Astrocyte (in vitro differentiated cells and primary cell): ENCODE measurements around the gene TMEM200A. TPM values are rescaled to one million over a fixed set of nuclear protein-coding genes. Genes with fewer than 3 reads are reported as not detected.
A peak's percentile ranks its signal among the peaks of the same experiment; 100 is the strongest.

ENCODE experiments used
- DNase-seq: peaks from one replicate; pipeline ENCODE4 v3.0.0-alpha.2; 2010; ENCODE audit warnings: low read depth
- FAIRE-seq: peaks from 2 replicates; lab custom pipeline; 2011; peaks lifted over from hg19 to GRCh38; lab: Jason Lieb, UNC
- H2AFZ ChIP-seq: 2 replicates; pipeline ENCODE4 v1.6.0; 2012; ENCODE audit warnings: low read depth, low read length, inconsistent platforms
- H3K27ac ChIP-seq: 2 replicates; pipeline ENCODE4 v1.5.1; 2011; ENCODE audit warnings: low read depth, low read length, inconsistent platforms
- H3K27me3 ChIP-seq: 2 replicates; pipeline ENCODE4 v1.6.0; 2011; ENCODE audit warnings: low read length, inconsistent platforms; ENCODE audit not compliant: insufficient read depth
- H3K36me3 ChIP-seq: 2 replicates; pipeline ENCODE4 v1.5.1; 2011; ENCODE audit warnings: low read length, inconsistent platforms; ENCODE audit not compliant: insufficient read depth
- H3K4me1 ChIP-seq: 2 replicates; pipeline ENCODE4 v1.5.1; 2011; ENCODE audit warnings: low read length, inconsistent platforms; ENCODE audit not compliant: insufficient read depth
- H3K4me2 ChIP-seq: 2 replicates; pipeline ENCODE4 v1.6.0; 2012; ENCODE audit warnings: low read length, inconsistent platforms
- H3K4me3 ChIP-seq: 2 replicates; pipeline ENCODE4 v1.5.1; 2011; ENCODE audit warnings: low read depth, mild to moderate bottlenecking, low read length, inconsistent platforms; ENCODE audit not compliant: insufficient read depth
- H3K79me2 ChIP-seq: 2 replicates; pipeline ENCODE4 v1.6.0; 2012; ENCODE audit warnings: mild to moderate bottlenecking, low read length, inconsistent platforms; ENCODE audit not compliant: insufficient read depth
- H3K9ac ChIP-seq: 2 replicates; pipeline ENCODE4 v1.6.0; 2012; ENCODE audit warnings: mild to moderate bottlenecking, low read length, inconsistent platforms
- H3K9me3 ChIP-seq: 2 replicates; pipeline ENCODE4 v1.5.1; 2012; ENCODE audit warnings: low read depth, mild to moderate bottlenecking, low read length, inconsistent platforms; ENCODE audit not compliant: insufficient read depth
- H4K20me1 ChIP-seq: 2 replicates; pipeline ENCODE4 v1.6.0; 2012; ENCODE audit warnings: low read length, inconsistent platforms; ENCODE audit not compliant: insufficient read depth
- H3K27ac Mint-ChIP-seq: one replicate; pipeline ENCODE4 v1.8.0; 2021; ENCODE audit warnings: mild to moderate bottlenecking, mixed read lengths; ENCODE audit not compliant: unreplicated experiment
- H3K27me3 Mint-ChIP-seq: one replicate; pipeline ENCODE4 v1.8.0; 2021; ENCODE audit warnings: low read depth, mixed read lengths; ENCODE audit not compliant: unreplicated experiment
- H3K36me3 Mint-ChIP-seq: one replicate; pipeline ENCODE4 v1.8.0; 2021; ENCODE audit warnings: low read depth, mixed read lengths; ENCODE audit not compliant: unreplicated experiment
- H3K4me1 Mint-ChIP-seq: one replicate; pipeline ENCODE4 v1.8.0; 2021; ENCODE audit warnings: low read depth, mixed read lengths; ENCODE audit not compliant: unreplicated experiment
- H3K4me3 Mint-ChIP-seq: one replicate; pipeline ENCODE4 v1.8.0; 2021; ENCODE audit warnings: mild to moderate bottlenecking, moderate library complexity, mixed read lengths; ENCODE audit not compliant: unreplicated experiment
- H3K9me3 Mint-ChIP-seq: one replicate; pipeline ENCODE4 v1.8.0; 2021; ENCODE audit warnings: mild to moderate bottlenecking, mixed read lengths; ENCODE audit not compliant: unreplicated experiment
- EZH2 ChIP-seq: IDR thresholded peaks from 2 replicates; pipeline ENCODE4 v1.6.1; 2012; ENCODE audit warnings: mild to moderate bottlenecking, low read length, inconsistent platforms; ENCODE audit not compliant: insufficient read depth
- total RNA-seq: library from RNA; stranded (reverse); gene quantifications from 2 replicates; pipeline ENCODE4 v1.2.1, GENCODE V29; 2021
- TF ChIP-seq, protein P1 (sequence below): IDR thresholded peaks from 2 replicates; pipeline ENCODE4 v1.5.1; 2011; ENCODE audit warnings: low read depth, mild to moderate bottlenecking, inconsistent platforms, low read length, moderate library complexity; ENCODE audit not compliant: insufficient read depth

Gene TMEM200A
- total RNA-seq, 1 donor from 2014 or later = 14.9 TPM

DNA sequence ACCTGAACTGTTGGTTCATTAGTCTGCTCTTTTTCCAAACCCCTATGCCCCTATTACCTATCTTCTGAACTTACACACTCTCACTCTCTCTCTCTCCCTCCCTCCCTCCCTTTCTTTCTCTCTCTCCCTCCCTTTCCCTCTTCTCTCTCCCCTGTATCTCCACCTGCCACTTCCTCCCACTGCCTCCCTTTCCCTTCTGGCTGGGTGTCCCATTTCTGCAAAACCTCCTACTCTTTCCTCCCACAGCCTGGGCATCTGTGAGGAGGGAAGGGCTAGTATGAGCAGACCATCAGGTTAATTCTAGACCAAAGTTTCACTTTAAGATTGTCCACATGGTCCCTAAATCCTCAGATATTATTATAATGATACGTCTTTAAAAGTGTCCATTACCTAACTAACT, 95.1 kb downstream of the TMEM200A start:
- peaks cover 4% of the 10 kb centered on the region for H3K9me3 Mint-ChIP-seq
- DNase-seq (no peak), FAIRE-seq (no peak)
- H3K36me3 Mint-ChIP-seq = peaks cover 2% of the 10 kb centered on the region
- Histone ChIP-seq H2AFZ (no peak overlapping the region), H3K27ac (no peak overlapping the region), H3K9ac (no peak overlapping the region), H3K9me3 (no peaks in the 10 kb centered on the region), H3K4me3 (no peak overlapping the region), H4K20me1 (no peaks in the 10 kb centered on the region), H3K27me3 (no peaks in the 10 kb centered on the region), H3K79me2 (no peaks in the 10 kb centered on the region), H3K36me3 (no peaks in the 10 kb centered on the region), H3K4me1 (peaks cover 2% of the 10 kb centered on the region), H3K4me2 (no peak overlapping the region)
- peaks cover 5% of the 10 kb centered on the region for H3K4me1 Mint-ChIP-seq
- H3K4me3 Mint-ChIP-seq = no peak overlapping the region
- no peak overlapping the region for H3K27ac Mint-ChIP-seq
- TF ChIP-seq EZH2 = no peak
- TF ChIP-seq, protein P1, sequence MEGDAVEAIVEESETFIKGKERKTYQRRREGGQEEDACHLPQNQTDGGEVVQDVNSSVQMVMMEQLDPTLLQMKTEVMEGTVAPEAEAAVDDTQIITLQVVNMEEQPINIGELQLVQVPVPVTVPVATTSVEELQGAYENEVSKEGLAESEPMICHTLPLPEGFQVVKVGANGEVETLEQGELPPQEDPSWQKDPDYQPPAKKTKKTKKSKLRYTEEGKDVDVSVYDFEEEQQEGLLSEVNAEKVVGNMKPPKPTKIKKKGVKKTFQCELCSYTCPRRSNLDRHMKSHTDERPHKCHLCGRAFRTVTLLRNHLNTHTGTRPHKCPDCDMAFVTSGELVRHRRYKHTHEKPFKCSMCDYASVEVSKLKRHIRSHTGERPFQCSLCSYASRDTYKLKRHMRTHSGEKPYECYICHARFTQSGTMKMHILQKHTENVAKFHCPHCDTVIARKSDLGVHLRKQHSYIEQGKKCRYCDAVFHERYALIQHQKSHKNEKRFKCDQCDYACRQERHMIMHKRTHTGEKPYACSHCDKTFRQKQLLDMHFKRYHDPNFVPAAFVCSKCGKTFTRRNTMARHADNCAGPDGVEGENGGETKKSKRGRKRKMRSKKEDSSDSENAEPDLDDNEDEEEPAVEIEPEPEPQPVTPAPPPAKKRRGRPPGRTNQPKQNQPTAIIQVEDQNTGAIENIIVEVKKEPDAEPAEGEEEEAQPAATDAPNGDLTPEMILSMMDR = no peak
- H3K27me3 Mint-ChIP-seq = peaks cover 7% of the 10 kb centered on the region

DNA sequence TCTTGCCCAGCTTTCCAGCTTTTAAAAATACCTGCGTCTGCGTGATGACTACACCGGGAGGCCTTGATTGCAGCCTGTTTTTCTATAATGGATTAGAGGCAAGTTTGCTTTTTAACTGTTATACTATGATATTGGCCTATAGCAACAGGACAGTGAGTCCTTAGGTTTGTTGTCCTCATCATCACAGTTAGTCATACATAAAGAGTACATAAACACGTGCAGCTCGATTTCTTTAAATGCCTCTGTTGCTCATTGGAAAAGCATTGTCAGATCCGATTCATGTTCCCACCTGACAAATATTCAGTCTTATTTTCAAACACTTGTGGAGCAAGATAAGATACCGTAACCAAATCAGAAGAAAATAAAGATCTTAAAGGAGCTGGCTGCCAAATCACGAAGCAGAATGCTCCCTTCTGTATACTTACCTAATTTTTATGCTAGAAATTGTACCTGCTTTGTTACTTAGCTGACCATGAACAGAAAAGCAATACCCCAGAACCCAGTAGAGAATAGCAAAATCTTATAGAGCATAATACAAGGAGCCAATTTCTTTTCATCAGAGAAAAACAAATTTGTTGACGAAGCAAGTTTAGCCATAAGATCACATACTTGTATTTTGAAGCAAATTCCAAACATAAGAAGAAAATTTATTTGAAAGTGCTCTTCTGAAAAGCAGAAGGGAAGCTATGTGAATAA, 100.4 kb downstream of the TMEM200A start:
- no peaks in the 10 kb centered on the region for H4K20me1 ChIP-seq
- Mint-ChIP-seq H3K4me1 (peaks cover 12% of the 10 kb centered on the region), H3K4me3 (no peak overlapping the region), H3K27me3 (peaks cover 7% of the 10 kb centered on the region), H3K27ac (peak overlapping the region; percentile 16), H3K36me3 (no peaks in the 10 kb centered on the region), H3K9me3 (peaks cover 2% of the 10 kb centered on the region)
- peak overlapping the region; percentile 47 for H3K9ac ChIP-seq
- H3K9me3 ChIP-seq = no peaks in the 10 kb centered on the region
- FAIRE-seq (peak; percentile 9), DNase-seq (peak; percentile 33)
- no peaks in the 10 kb centered on the region for H3K36me3 ChIP-seq
- H3K4me1 ChIP-seq = peaks cover 11% of the 10 kb centered on the region
- H3K4me2 ChIP-seq = peak overlapping the region; percentile 30
- H2AFZ ChIP-seq = no peak overlapping the region
- no peaks in the 10 kb centered on the region for H3K79me2 ChIP-seq
- no peaks in the 10 kb centered on the region for H3K27me3 ChIP-seq
- TF ChIP-seq EZH2 = no peak
- TF ChIP-seq, protein P1 = no peak
- H3K27ac ChIP-seq = peak overlapping the region; percentile 41
- no peak overlapping the region for H3K4me3 ChIP-seq

DNA sequence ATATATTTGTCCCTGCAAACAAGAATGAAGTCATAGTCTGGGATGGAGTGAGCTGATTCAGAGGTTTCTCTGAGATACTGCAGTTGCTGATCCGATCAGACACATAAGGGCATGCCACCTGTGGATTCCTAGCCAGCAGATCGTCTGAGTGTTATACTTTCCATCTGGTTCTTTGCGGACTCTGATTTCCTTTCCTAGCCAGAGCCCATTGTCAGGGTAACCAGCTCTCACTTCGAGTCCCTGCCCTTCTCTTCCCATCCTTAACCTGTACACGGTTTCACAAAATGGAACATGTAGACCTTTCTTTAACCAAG, 100.9 kb downstream of the TMEM200A start:
- no peak for FAIRE-seq
- peak overlapping the region; percentile 47 for H3K9ac ChIP-seq

More for the DNA sequence above, 100.9 kb downstream of the TMEM200A start:
- H3K27ac ChIP-seq = peak overlapping the region; percentile 41
- peaks cover 11% of the 10 kb centered on the region for H3K4me1 ChIP-seq
- no peaks in the 10 kb centered on the region for H4K20me1 ChIP-seq
- H2AFZ ChIP-seq = no peak overlapping the region
- no peaks in the 10 kb centered on the region for H3K79me2 ChIP-seq
- Mint-ChIP-seq H3K4me1 (peaks cover 12% of the 10 kb centered on the region), H3K27me3 (peaks cover 5% of the 10 kb centered on the region), H3K4me3 (no peak overlapping the region), H3K27ac (peak overlapping the region; percentile 63), H3K9me3 (peaks cover 2% of the 10 kb centered on the region), H3K36me3 (no peaks in the 10 kb centered on the region)
- peak; percentile 50 for DNase-seq
- TF ChIP-seq, protein P1 = no peak
- no peak for TF ChIP-seq EZH2
- peak overlapping the region; percentile 30 for H3K4me2 ChIP-seq
- H3K36me3 ChIP-seq = no peaks in the 10 kb centered on the region
- no peaks in the 10 kb centered on the region for H3K9me3 ChIP-seq
- no peak overlapping the region for H3K4me3 ChIP-seq
- no peaks in the 10 kb centered on the region for H3K27me3 ChIP-seq
